Activated CD4-positive, alpha-beta memory T cell treated with anti-CD3 and anti-CD28 coated beads for 36 hours (primary cell): ENCODE results near the gene AHSG. TPM values are rescaled to one million over a fixed set of nuclear protein-coding genes. Genes with fewer than 3 reads are reported as not detected.

Experiments
- CTCF ChIA-PET: fragments of 350-600 bp; sonication (Branson Sonifier 250); formaldehyde crosslinking; loops from one replicate; lab custom pipeline; 2021; ENCODE audit warnings: antibody characterized with exemption, inconsistent platforms; lab: Charles Lee
- POLR2A ChIA-PET: fragments of 350-600 bp; sonication (Branson Sonifier 250); formaldehyde crosslinking; loops from one replicate; lab custom pipeline; 2021; ENCODE audit warnings: antibody characterized with exemption; lab: Charles Lee
- DNase-seq: peaks from one replicate; pipeline ENCODE4 v3.0.0-alpha.2; 2020
- H3K27ac Mint-ChIP-seq: one replicate; pipeline ENCODE4 v1.8.0; 2021; ENCODE audit warnings: mixed read lengths
- H3K27me3 Mint-ChIP-seq: one replicate; pipeline ENCODE4 v1.8.0; 2021; ENCODE audit warnings: mixed read lengths
- H3K36me3 Mint-ChIP-seq: one replicate; pipeline ENCODE4 v1.8.0; 2021; ENCODE audit warnings: mixed read lengths
- H3K4me1 Mint-ChIP-seq: one replicate; pipeline ENCODE4 v1.8.0; 2021; ENCODE audit warnings: low read depth, mixed read lengths
- H3K4me3 Mint-ChIP-seq: one replicate; pipeline ENCODE4 v1.8.0; 2021; ENCODE audit warnings: mild to moderate bottlenecking, mixed read lengths
- H3K9me3 Mint-ChIP-seq: one replicate; pipeline ENCODE4 v1.8.0; 2021; ENCODE audit warnings: mixed read lengths
- intact Hi-C: fragments of 100-400 bp; cut with micrococcal nuclease; formaldehyde crosslinking; loops from one replicate; pipeline ENCODE4 v1.15.1; 2023
- total RNA-seq, 2 experiments: library from RNA; stranded (reverse); gene quantifications; one replicate each; pipeline ENCODE4 v1.2.3, GENCODE V29; 2021

AHSG gene
- total RNA-seq, 2 experiments from 2014 or later = not detected

GRCh38 chr3:186646106-186646505, 33.2 kb downstream of the AHSG start:
- CTCF ChIA-PET = no interaction called here
- H3K36me3 Mint-ChIP-seq = no peaks in the 10 kb centered on the region
- intact Hi-C loops = no loop called here

GRCh38 chr3:186646841-186647240, 34.0 kb downstream of the AHSG start:
- no peak for DNase-seq
- intact Hi-C loops = no loop called here
- Mint-ChIP-seq H3K36me3 (no peaks in the 10 kb centered on the region), H3K27me3 (peaks cover 14% of the 10 kb centered on the region), H3K4me1 (peaks cover 21% of the 10 kb centered on the region), H3K9me3 (no peaks in the 10 kb centered on the region), H3K27ac (no peak overlapping the region), H3K4me3 (no peak overlapping the region)
- ChIA-PET POLR2A (no interaction called here), CTCF (no interaction called here)

More at GRCh38 chr3:186646106-186646505, 33.2 kb downstream of the AHSG start:
- Mint-ChIP-seq H3K4me1 (peaks cover 23% of the 10 kb centered on the region), H3K9me3 (no peaks in the 10 kb centered on the region), H3K27me3 (peaks cover 16% of the 10 kb centered on the region), H3K27ac (no peak overlapping the region), H3K4me3 (no peak overlapping the region)
- DNase-seq = no peak
- POLR2A ChIA-PET = no interaction called here

- no peak for DNase-seq
- POLR2A ChIA-PET = no interaction called here
- H3K4me1 Mint-ChIP-seq = peaks cover 3% of the 10 kb centered on the region
- intact Hi-C loops = no loop called here
- peaks cover 20% of the 10 kb centered on the region for H3K27me3 Mint-ChIP-seq
- H3K27ac Mint-ChIP-seq = no peak overlapping the region
- H3K9me3 Mint-ChIP-seq = no peaks in the 10 kb centered on the region
- no peaks in the 10 kb centered on the region for H3K36me3 Mint-ChIP-seq
- H3K4me3 Mint-ChIP-seq = no peak overlapping the region
- CTCF ChIA-PET = no interaction called here
Measured at GRCh38 chr3:186648851-186649250, 36.0 kb downstream of the AHSG start.

- Mint-ChIP-seq H3K9me3 (no peaks in the 10 kb centered on the region), H3K36me3 (no peaks in the 10 kb centered on the region), H3K27me3 (peaks cover 19% of the 10 kb centered on the region), H3K4me3 (no peak overlapping the region), H3K4me1 (no peaks in the 10 kb centered on the region), H3K27ac (no peak overlapping the region)
- intact Hi-C loops = no loop called here
- POLR2A ChIA-PET = no interaction called here
- no peak for DNase-seq
- CTCF ChIA-PET = no interaction called here
Measured at GRCh38 chr3:186651678-186652215, 38.9 kb downstream of the AHSG start.

- H3K27ac Mint-ChIP-seq = no peak overlapping the region
- POLR2A ChIA-PET = no interaction called here
- CTCF ChIA-PET = interaction anchor here (1.0 kb wide), 1 partner anchor 36 kb away, joined by 3 read pairs; no protein-coding TSS in a partner anchor
Measured at GRCh38 chr3:186653080-186653707, 40.3 kb downstream of the AHSG start.

GRCh38 chr3:186653984-186654383, 41.1 kb downstream of the AHSG start:
- Mint-ChIP-seq H3K36me3 (no peaks in the 10 kb centered on the region), H3K4me1 (no peaks in the 10 kb centered on the region), H3K27me3 (peaks cover 21% of the 10 kb centered on the region), H3K27ac (no peak overlapping the region), H3K4me3 (no peak overlapping the region), H3K9me3 (no peaks in the 10 kb centered on the region)
- CTCF ChIA-PET = interaction anchor here (1.0 kb wide), 1 partner anchor 36 kb away, joined by 3 read pairs; no protein-coding TSS in a partner anchor
- POLR2A ChIA-PET = no interaction called here
- DNase-seq = no peak
- intact Hi-C loops = no loop called here

More at GRCh38 chr3:186653080-186653707, 40.3 kb downstream of the AHSG start:
- Mint-ChIP-seq H3K4me1 (no peaks in the 10 kb centered on the region), H3K9me3 (no peaks in the 10 kb centered on the region), H3K36me3 (no peaks in the 10 kb centered on the region), H3K4me3 (no peak overlapping the region), H3K27me3 (peaks cover 19% of the 10 kb centered on the region)
- DNase-seq = no peak
- intact Hi-C loops = no loop called here

- ChIA-PET POLR2A (no interaction called here), CTCF (no interaction called here)
- intact Hi-C loops = no loop called here
- H3K36me3 Mint-ChIP-seq = no peaks in the 10 kb centered on the region
- peaks cover 14% of the 10 kb centered on the region for H3K27me3 Mint-ChIP-seq
- H3K4me1 Mint-ChIP-seq = peaks cover 4% of the 10 kb centered on the region
- H3K4me3 Mint-ChIP-seq = no peak overlapping the region
- no peaks in the 10 kb centered on the region for H3K9me3 Mint-ChIP-seq
- no peak for DNase-seq
- no peak overlapping the region for H3K27ac Mint-ChIP-seq
Measured at GRCh38 chr3:186663361-186664118, 50.7 kb downstream of the AHSG start.

GRCh38 chr3:186664119-186664495, 51.2 kb downstream of the AHSG start:
- intact Hi-C loops = no loop called here
- POLR2A ChIA-PET = no interaction called here
- Mint-ChIP-seq H3K27me3 (peaks cover 10% of the 10 kb centered on the region), H3K4me3 (no peak overlapping the region), H3K27ac (no peak overlapping the region), H3K4me1 (peaks cover 5% of the 10 kb centered on the region), H3K9me3 (no peaks in the 10 kb centered on the region), H3K36me3 (no peaks in the 10 kb centered on the region)
- CTCF ChIA-PET = no interaction called here
- no peak for DNase-seq

- Mint-ChIP-seq H3K27me3 (peaks cover 6% of the 10 kb centered on the region), H3K4me3 (no peak overlapping the region), H3K36me3 (no peaks in the 10 kb centered on the region), H3K9me3 (no peaks in the 10 kb centered on the region), H3K27ac (no peak overlapping the region), H3K4me1 (peaks cover 9% of the 10 kb centered on the region)
- CTCF ChIA-PET = no interaction called here
- POLR2A ChIA-PET = no interaction called here
- no peak for DNase-seq
- intact Hi-C loops = no loop called here
Measured at GRCh38 chr3:186664506-186664905, 51.6 kb downstream of the AHSG start.

GRCh38 chr3:186665625-186666188, 52.8 kb downstream of the AHSG start, which contains the start of gene HRG:
TSS of gene HRG (plus strand) at chr3:186666014. CDS start at chr3:186666032, 18 bp downstream.
- ChIA-PET CTCF (no interaction called here), POLR2A (no interaction called here)
- Mint-ChIP-seq H3K27me3 (peaks cover 6% of the 10 kb centered on the region), H3K4me1 (peaks cover 17% of the 10 kb centered on the region), H3K27ac (no peak within 1 kb of the TSS), H3K4me3 (no peak within 1 kb of the TSS), H3K9me3 (no peaks in the 10 kb centered on the region), H3K36me3 (no peaks in the 10 kb centered on the region)
- intact Hi-C loops = no loop called here
- no peak for DNase-seq

- ChIA-PET CTCF (no interaction called here), POLR2A (no interaction called here)
- H3K4me1 Mint-ChIP-seq = peaks cover 17% of the 10 kb centered on the region
- H3K4me3 Mint-ChIP-seq = no peak overlapping the region
- H3K27ac Mint-ChIP-seq = no peak overlapping the region
- no peak for DNase-seq
- no peaks in the 10 kb centered on the region for H3K36me3 Mint-ChIP-seq
- intact Hi-C loops = no loop called here
- H3K9me3 Mint-ChIP-seq = no peaks in the 10 kb centered on the region
- peaks cover 8% of the 10 kb centered on the region for H3K27me3 Mint-ChIP-seq
Measured at GRCh38 chr3:186668426-186668825, 55.6 kb downstream of the AHSG start.

- intact Hi-C loops = no loop called here
- ChIA-PET CTCF (no interaction called here), POLR2A (no interaction called here)
- H3K9me3 Mint-ChIP-seq = no peaks in the 10 kb centered on the region
- no peak overlapping the region for H3K4me3 Mint-ChIP-seq
- H3K4me1 Mint-ChIP-seq = peaks cover 17% of the 10 kb centered on the region
- peaks cover 14% of the 10 kb centered on the region for H3K27me3 Mint-ChIP-seq
- DNase-seq = no peak
- peak overlapping the region; percentile 28 for H3K27ac Mint-ChIP-seq
- no peaks in the 10 kb centered on the region for H3K36me3 Mint-ChIP-seq
Measured at GRCh38 chr3:186669378-186670084, 56.7 kb downstream of the AHSG start.
